Measurements from ENCODE around the gene MIPOL1. TPM values are rescaled to one million over a fixed set of nuclear protein-coding genes. Genes with fewer than 3 reads are reported as not detected.

Gene MIPOL1
- total RNA-seq, 1 experiment from 2014 or later, result 15.4 TPM

GRCh38 chr14:37480446-37481290 is 282.9 kb downstream of the MIPOL1 start (continued):
- TF ChIP-seq REST (IDR thresholded peaks at IDR 0.05; ENCODE audit: low read depth) (no peak), POLR2A (IDR thresholded peaks at IDR 0.05; ENCODE audit: borderline replicate concordance, extremely low read depth, insufficient read depth, insufficient read length) (no peak), SP1 (IDR thresholded peaks at IDR 0.05; ENCODE audit: low read depth) (no peak), ZBTB33 (IDR thresholded peaks at IDR 0.05; ENCODE audit: extremely low read depth, insufficient replicate concordance, low read length) (no peak), EGR1 (IDR thresholded peaks at IDR 0.05; ENCODE audit: low read depth) (no peak)

GRCh38 chr14:37482428-37482827 is 284.7 kb downstream of the MIPOL1 start:
- no peak overlapping the region for H3K4me3 ChIP-seq (replicated peaks in 1 of 2; ENCODE audit: low read depth in 1 of 2, low read length in 2 of 2)
- intact Hi-C loops (cut with micrococcal nuclease), result no loop called here
- H3K9me3 ChIP-seq (ENCODE audit: control insufficient read depth in 1 of 2, insufficient read depth in 1 of 2, low read depth in 1 of 2, low read length in 2 of 2), result no peaks in the 10 kb centered on the region
- H3K79me2 ChIP-seq (ENCODE audit: insufficient read depth, low read length), result no peaks in the 10 kb centered on the region
- ATAC-seq (no peak), DNase-seq (ENCODE audit: low read depth, low spot score) (no peak)
- no peaks in the 10 kb centered on the region for H3K4me1 ChIP-seq (ENCODE audit: control insufficient read depth in 1 of 2, insufficient read depth in 2 of 2, low read length in 2 of 2)
- H2AFZ ChIP-seq (ENCODE audit: low read depth, low read length, poor library complexity, severe bottlenecking), result no peak overlapping the region
- H3K27ac ChIP-seq (ENCODE audit: low read depth, low read length), result no peak overlapping the region
- POLR2A ChIA-PET, result no interaction called here
- no peaks in the 10 kb centered on the region for H3K36me3 ChIP-seq (ENCODE audit: control insufficient read depth in 1 of 2, insufficient read depth in 2 of 2, low read length in 2 of 2)
- CTCF ChIA-PET, result no interaction called here
- H3K9ac ChIP-seq (ENCODE audit: low read length), result no peak overlapping the region
- no peaks in the 10 kb centered on the region for H3K9me2 ChIP-seq (ENCODE audit: insufficient read depth)
- H3K27me3 ChIP-seq (ENCODE audit: insufficient read depth, low read length), result no peaks in the 10 kb centered on the region
- no peak overlapping the region for H3K4me2 ChIP-seq (ENCODE audit: low read length)
- RAD21 ChIA-PET (ENCODE audit: low non-redundant PET in 1 of 2, low total read pairs in 2 of 2, uncharacterized antibody in 2 of 2, unreplicated experiment in 2 of 2), result no interaction called here
- H4K20me1 ChIP-seq (ENCODE audit: insufficient read depth), result no peaks in the 10 kb centered on the region
- BruUV-seq (replicated peaks), result no TSS peak
- no peak for TF ChIP-seq ZFX (IDR thresholded peaks at IDR 0.05)
- TF ChIP-seq MAX (IDR thresholded peaks at IDR 0.05), result no peak
- no peak for TF ChIP-seq POLR2A (IDR thresholded peaks at IDR 0.05; ENCODE audit: borderline replicate concordance, extremely low read depth, insufficient read depth, insufficient read length)
- no peak for TF ChIP-seq ZNF274 (IDR thresholded peaks at IDR 0.05; ENCODE audit: low read depth, low read length)
- no peak for TF ChIP-seq REST (IDR thresholded peaks at IDR 0.05; ENCODE audit: low read depth)
- TF ChIP-seq JUND (IDR thresholded peaks at IDR 0.05), result no peak
- no peak for TF ChIP-seq YY1 (IDR thresholded peaks at IDR 0.05; ENCODE audit: extremely low read depth, insufficient replicate concordance, low read depth, low read length)
- no peak for TF ChIP-seq EGR1 (IDR thresholded peaks at IDR 0.05; ENCODE audit: low read depth)
- TF ChIP-seq POLR2AphosphoS5 (IDR thresholded peaks at IDR 0.05; ENCODE audit: low read depth, low read length), result no peak
- TF ChIP-seq EZH2 (IDR thresholded peaks at IDR 0.05), result no peak
- TF ChIP-seq TCF7L2 (IDR thresholded peaks at IDR 0.05; ENCODE audit: borderline replicate concordance, extremely low read depth, insufficient read depth, insufficient read length), result no peak
- no peak for TF ChIP-seq SRF (IDR thresholded peaks at IDR 0.05; ENCODE audit: low read depth)

Data from HCT116 (cell line).